GM10266 (cell line): ENCODE data around the gene UBE2E1.

Source experiments
- DNase-seq: peaks from one replicate; pipeline ENCODE4 v3.0.0; 2012; ENCODE audit errors: extremely low spot score
- TF ChIP-seq, protein P1 (sequence below): IDR thresholded peaks from 2 replicates; pipeline ENCODE4 v1.5.1; 2012; ENCODE audit warnings: mild to moderate bottlenecking, low read depth; ENCODE audit not compliant: control insufficient read depth, insufficient read depth; ENCODE audit errors: missing control alignments

UBE2E1 gene

DNA sequence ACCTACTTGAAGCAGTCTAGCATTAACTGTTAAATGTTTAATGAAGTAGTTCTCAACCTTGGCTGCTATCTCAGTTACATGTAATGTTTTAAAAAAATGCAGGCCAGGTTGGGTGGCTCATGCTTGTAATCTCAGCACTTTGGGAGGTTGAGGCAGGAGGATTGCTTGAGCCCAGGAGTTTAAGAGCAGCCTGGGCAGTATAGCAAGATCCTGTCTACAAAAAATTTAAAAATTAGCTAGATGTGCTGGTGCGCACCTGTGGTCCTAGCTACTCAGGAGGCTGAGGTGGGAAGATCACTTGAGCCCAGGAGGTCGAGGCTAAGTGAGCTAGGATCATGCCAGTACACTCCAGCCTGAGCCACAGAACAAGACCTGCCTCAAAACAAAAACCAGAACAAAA, 29.3 kb downstream of the UBE2E1 start:
- TF ChIP-seq, protein P1, sequence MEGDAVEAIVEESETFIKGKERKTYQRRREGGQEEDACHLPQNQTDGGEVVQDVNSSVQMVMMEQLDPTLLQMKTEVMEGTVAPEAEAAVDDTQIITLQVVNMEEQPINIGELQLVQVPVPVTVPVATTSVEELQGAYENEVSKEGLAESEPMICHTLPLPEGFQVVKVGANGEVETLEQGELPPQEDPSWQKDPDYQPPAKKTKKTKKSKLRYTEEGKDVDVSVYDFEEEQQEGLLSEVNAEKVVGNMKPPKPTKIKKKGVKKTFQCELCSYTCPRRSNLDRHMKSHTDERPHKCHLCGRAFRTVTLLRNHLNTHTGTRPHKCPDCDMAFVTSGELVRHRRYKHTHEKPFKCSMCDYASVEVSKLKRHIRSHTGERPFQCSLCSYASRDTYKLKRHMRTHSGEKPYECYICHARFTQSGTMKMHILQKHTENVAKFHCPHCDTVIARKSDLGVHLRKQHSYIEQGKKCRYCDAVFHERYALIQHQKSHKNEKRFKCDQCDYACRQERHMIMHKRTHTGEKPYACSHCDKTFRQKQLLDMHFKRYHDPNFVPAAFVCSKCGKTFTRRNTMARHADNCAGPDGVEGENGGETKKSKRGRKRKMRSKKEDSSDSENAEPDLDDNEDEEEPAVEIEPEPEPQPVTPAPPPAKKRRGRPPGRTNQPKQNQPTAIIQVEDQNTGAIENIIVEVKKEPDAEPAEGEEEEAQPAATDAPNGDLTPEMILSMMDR: no peak
- DNase-seq: no peak

DNA sequence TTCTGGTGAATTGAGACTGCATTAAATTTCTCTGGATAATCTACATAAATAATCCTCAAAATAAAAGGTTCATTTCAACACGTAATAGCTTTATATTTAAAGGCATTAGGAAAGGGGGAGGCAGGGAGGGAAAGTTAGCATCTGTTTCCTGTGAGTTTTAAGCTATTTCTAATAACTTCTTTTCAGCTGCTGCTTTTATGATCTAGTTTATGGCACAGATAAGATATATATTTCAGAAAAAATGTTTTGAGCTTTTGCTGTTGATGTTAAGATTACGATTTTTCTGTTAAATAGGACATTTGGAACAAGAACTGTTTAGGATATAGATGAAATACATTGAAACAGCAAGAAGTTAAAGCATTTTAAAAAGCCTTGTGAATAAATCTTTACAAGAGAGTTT, 30.0 kb downstream of the UBE2E1 start:
- no peak for DNase-seq
- TF ChIP-seq, protein P1: no peak

DNA sequence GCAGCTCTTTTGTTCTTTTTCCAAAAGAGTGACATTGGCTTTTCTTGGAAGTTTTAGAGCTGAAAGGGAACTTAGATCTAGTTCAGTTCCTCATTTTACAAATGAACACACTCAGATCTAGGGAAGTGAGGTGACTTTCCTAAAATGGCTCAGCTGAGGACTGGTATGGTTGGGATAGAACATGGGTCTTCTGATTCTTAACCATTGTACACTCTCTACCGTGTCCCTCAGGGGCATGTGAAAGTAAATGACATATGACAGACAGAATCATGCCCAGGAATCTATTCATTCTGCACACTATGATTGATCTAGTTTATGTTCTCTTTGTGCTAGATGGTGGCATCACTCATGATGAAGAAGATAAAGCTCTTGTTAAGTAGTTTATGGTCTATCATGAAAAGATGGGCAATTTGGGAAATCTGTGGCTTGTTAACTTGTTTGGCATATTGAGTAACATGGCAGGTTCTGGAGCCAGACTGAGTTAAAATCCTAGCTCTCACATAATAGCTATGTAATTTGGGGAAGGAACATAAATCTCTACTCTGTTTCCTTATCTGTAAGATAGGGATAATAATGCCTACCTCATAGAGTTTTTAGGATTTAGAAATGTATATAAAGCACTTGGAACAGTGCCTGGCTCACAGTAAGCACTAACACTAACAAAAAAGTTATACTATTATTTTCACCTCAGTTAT, 30.9 kb downstream of the UBE2E1 start:
- TF ChIP-seq, protein P1: no peak
- DNase-seq: no peak

DNA sequence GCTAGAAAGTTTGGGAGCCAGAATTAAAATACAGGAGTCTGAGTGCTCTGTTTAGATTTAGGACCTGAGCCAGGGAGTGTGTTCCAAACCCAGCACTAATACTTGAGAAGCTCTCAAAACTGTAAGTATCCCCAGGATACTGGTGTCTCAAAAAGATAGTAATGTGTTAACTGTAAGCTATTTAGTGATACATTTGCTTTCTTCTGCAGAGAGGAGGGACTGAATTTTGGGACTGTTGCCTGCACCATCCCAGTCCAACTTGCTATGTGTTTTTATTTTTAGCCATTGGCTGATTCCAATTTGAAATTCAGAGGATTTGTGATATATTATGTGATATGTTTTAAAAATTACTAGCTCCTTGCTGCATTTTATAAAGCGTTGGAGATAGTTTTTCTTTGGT, 31.5 kb downstream of the UBE2E1 start:
- TF ChIP-seq, protein P1: no peak
- no peak for DNase-seq

DNA sequence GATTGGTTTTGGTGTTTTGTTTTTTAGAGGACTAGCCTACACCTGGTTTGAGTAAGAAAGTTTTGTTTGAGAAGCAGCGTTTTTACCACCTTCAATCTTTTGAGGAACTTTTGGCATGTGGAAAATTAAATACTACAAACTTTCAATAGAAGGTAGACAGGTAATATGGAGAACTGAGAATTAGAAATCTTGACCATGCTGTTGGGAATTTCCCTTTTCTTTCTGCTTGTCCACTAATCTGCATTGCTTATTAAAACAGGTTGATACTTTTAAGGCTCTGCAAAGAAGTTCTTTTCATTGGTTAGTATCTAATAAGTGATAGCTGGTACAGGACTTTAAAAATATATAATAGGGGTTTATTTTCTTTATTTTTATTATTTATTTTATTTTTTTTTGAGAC, 31.9 kb downstream of the UBE2E1 start:
- TF ChIP-seq, protein P1: no peak
- no peak for DNase-seq

DNA sequence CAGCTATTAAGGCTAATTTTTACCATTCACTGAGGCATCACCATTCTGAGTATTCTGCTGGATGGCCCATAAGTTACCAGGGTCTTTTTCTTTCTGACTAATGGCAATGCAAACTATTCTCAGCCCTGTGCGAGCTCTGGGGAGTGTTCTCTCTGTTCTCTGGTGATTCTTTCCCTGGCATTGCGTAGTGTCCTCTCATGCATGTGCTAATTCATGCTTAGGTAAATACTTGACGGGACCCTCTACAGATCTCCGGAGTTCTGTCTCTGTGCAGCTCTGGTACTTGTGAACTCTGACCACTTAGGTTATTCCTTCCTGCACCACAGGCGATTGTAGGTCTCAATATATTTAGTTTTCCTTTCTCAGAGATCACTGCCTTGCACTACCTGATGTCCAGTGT, 34.8 kb downstream of the UBE2E1 start:
- no peak for DNase-seq
- TF ChIP-seq, protein P1: no peak

DNA sequence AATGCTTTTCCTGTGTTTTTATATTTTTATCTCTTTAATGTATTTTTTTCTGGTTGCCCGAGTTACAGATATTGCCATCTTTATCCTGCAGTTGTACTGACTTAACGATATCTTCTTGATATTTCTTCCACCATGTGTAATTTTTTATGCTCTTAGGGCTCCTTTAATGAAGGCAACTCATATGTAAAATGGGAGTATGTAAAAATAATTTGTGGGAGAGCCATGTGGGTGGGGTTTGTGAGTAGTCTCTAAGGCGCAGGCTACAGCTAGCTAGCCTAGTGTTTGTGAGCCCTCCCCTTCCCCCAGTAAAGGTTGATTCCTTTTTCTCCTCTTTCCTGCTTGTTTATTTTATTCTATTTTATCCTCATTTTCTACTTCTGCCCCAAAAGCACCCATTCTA, 38.1 kb downstream of the UBE2E1 start:
- DNase-seq: no peak
- TF ChIP-seq, protein P1: no peak
